Panc1 (cell line): ENCODE measurements around the gene FNIP1. TPM values are rescaled to one million over a fixed set of nuclear protein-coding genes. Genes with fewer than 3 reads are reported as not detected.

Experiments used
- ATAC-seq: fragments of 200-7000 bp; cut with Tn5 transposase; 2 replicates; pipeline ENCODE4 v1.9.1; 2020; ENCODE audit warnings: mild to moderate bottlenecking, moderate library complexity
- BruUV-seq: library from RNA; stranded (reverse); fragments of 400-500 nt; replicated peaks from 2 replicates; lab custom pipeline; 2021; lab: Mats Ljungman, UMichigan
- CTCF ChIA-PET: fragments of 300-600 bp; sonication (Branson Sonifier 250); formaldehyde crosslinking; loops from one replicate; lab custom pipeline; 2022; ENCODE audit warnings: antibody characterized with exemption; lab: Charles Lee
- POLR2A ChIA-PET: fragments of 300-600 bp; sonication (Branson Sonifier 250); formaldehyde crosslinking; loops from one replicate; lab custom pipeline; 2022; ENCODE audit warnings: antibody characterized with exemption; lab: Charles Lee
- DNase-seq: peaks from one replicate; pipeline ENCODE4 v3.0.0-alpha.2; 2010; ENCODE audit warnings: low read depth, low spot score
- H3K27ac ChIP-seq: 2 replicates; pipeline ENCODE4 v1.5.1; 2011; ENCODE audit warnings: mild to moderate bottlenecking, low read length, inconsistent platforms
- H3K27me3 ChIP-seq: fragments of 200-500 bp; sonication (Bioruptor generic); 2 replicates; pipeline ENCODE4 v1.6.0; 2014; ENCODE audit warnings: low read length, inconsistent platforms; ENCODE audit not compliant: control insufficient read depth, insufficient read depth
- H3K36me3 ChIP-seq: fragments of 200-500 bp; sonication (Bioruptor generic); 2 replicates; pipeline ENCODE4 v1.5.1; 2014; ENCODE audit warnings: inconsistent platforms, mild to moderate bottlenecking, low read length, moderate library complexity; ENCODE audit not compliant: control insufficient read depth, insufficient read depth
- H3K4me1 ChIP-seq: 2 replicates; pipeline ENCODE4 v1.5.1; 2011; ENCODE audit warnings: inconsistent platforms, mild to moderate bottlenecking, low read length, moderate library complexity; ENCODE audit not compliant: control insufficient read depth, insufficient read depth
- H3K4me3 ChIP-seq, 2 experiments: 2 replicates each; pipeline ENCODE4 v1.5.1; 2011 to 2012; ENCODE audit warnings: low read depth in 2 of 2, low read length in 2 of 2, mild to moderate bottlenecking in 2 of 2, inconsistent platforms in 1 of 2, moderate library complexity in 1 of 2
- H3K9me3 ChIP-seq: fragments of 200-500 bp; sonication (Bioruptor generic); 2 replicates; pipeline ENCODE4 v1.5.1; 2014; ENCODE audit warnings: low read depth, mild to moderate bottlenecking, inconsistent platforms, low read length, moderate library complexity; ENCODE audit not compliant: control insufficient read depth, insufficient read depth
- CTCF ChIP-seq: fragments of 450-650 bp; IDR thresholded peaks from 2 replicates; pipeline ENCODE4 v1.5.1; 2017; ENCODE audit warnings: mild to moderate bottlenecking
- POLR2AphosphoS5 ChIP-seq: IDR thresholded peaks from 2 replicates; pipeline ENCODE4 v1.6.1; 2012; ENCODE audit warnings: mild to moderate bottlenecking, low read depth, low read length, moderate library complexity
- REST ChIP-seq, 2 experiments: IDR thresholded peaks; 2 replicates each; pipeline ENCODE4 v1.6.1; 2011 to 2012; ENCODE audit warnings: low read depth in 2 of 2, control low read depth in 1 of 2, low read length in 1 of 2, mild to moderate bottlenecking in 1 of 2, moderate library complexity in 1 of 2; ENCODE audit not compliant: insufficient read depth in 1 of 2
- SIN3A ChIP-seq: IDR thresholded peaks from 2 replicates; pipeline ENCODE4 v1.6.1; 2012; ENCODE audit warnings: low read depth, mild to moderate bottlenecking, low read length, moderate library complexity, borderline replicate concordance; ENCODE audit not compliant: insufficient read depth
- TCF7L2 ChIP-seq: IDR thresholded peaks from 2 replicates; pipeline ENCODE4 v1.6.1; 2011; ENCODE audit warnings: mild to moderate bottlenecking, low read depth, low read length, inconsistent platforms
- in situ Hi-C: cut with HindIII; loops from 2 replicates; pipeline ENCODE4 v1.10.0; 2016; ENCODE audit warnings: low sequenced_read_pairs, low pct_unique_long_range_greater_than_20kb
- intact Hi-C: fragments of 100-400 bp; cut with micrococcal nuclease; formaldehyde crosslinking; loops from one replicate; pipeline ENCODE4 v1.10.0; 2022; ENCODE audit not compliant: unreplicated experiment
- total RNA-seq: library from RNA; stranded (reverse); gene quantifications from one replicate; pipeline ENCODE4 v1.2.1, GENCODE V29; 2021; ENCODE audit not compliant: unreplicated experiment

FNIP1 gene
- total RNA-seq, 1 experiment from 2014 or later: 48.3 TPM

- Histone ChIP-seq H3K36me3 (no peaks in the 10 kb centered on the region), H3K9me3 (peaks cover 5% of the 10 kb centered on the region; the same call in 1 of the 2 replicates), H3K4me3 (no peak overlapping the region), H3K4me1 (peaks cover 7% of the 10 kb centered on the region; the same call in 1 of the 2 replicates), H3K27me3 (no peaks in the 10 kb centered on the region), H3K27ac (no peak overlapping the region)
- BruUV-seq: TSS peak; percentile 28
- ChIA-PET POLR2A (no interaction called here), CTCF (no interaction called here)
- in situ Hi-C loops (no loop called here), intact Hi-C loops (no loop called here)
- TF ChIP-seq CTCF: no peak
- TF ChIP-seq TCF7L2: no peak
- TF ChIP-seq POLR2AphosphoS5: no peak
- TF ChIP-seq REST (IDR thresholded peaks at IDR 0.05; ENCODE audit: insufficient read depth in 1 of 2, low read depth in 2 of 2, low read length in 1 of 2): no peak
- TF ChIP-seq SIN3A: no peak
- DNase-seq: no peak
- no peak for ATAC-seq
Observed at GRCh38 chr5:131765261-131765660, 31.6 kb downstream of the FNIP1 start.

GRCh38 chr5:131763968-131764367, 32.8 kb downstream of the FNIP1 start:
- H3K27ac ChIP-seq: no peak overlapping the region
- peaks cover 5% of the 10 kb centered on the region; the same call in 1 of the 2 replicates for H3K9me3 ChIP-seq
- DNase-seq: no peak
- no peaks in the 10 kb centered on the region for H3K36me3 ChIP-seq
- H3K27me3 ChIP-seq: no peaks in the 10 kb centered on the region
- in situ Hi-C loops: no loop called here
- ATAC-seq: no peak
- CTCF ChIA-PET: no interaction called here
- TF ChIP-seq CTCF: no peak
- TF ChIP-seq TCF7L2: no peak
- no peak for TF ChIP-seq POLR2AphosphoS5
- TF ChIP-seq REST (IDR thresholded peaks at IDR 0.05; ENCODE audit: insufficient read depth in 1 of 2, low read depth in 2 of 2, low read length in 1 of 2): no peak
- TF ChIP-seq SIN3A: no peak
- BruUV-seq: no TSS peak
- POLR2A ChIA-PET: no interaction called here
- intact Hi-C loops: no loop called here
- H3K4me1 ChIP-seq: no peaks in the 10 kb centered on the region
- H3K4me3 ChIP-seq: no peak overlapping the region
